PC-9 (cell line): ENCODE results near the gene SYT11. TPM values are rescaled to one million over a fixed set of nuclear protein-coding genes. Genes with fewer than 3 reads are reported as not detected.

Source experiments
- BruUV-seq: library from RNA; stranded (reverse); fragments of 400-500 nt; replicated peaks from 2 replicates; lab custom pipeline; 2021; lab: Mats Ljungman, UMichigan
- CTCF ChIA-PET: fragments of 300-600 bp; sonication (Branson Sonifier 250); formaldehyde crosslinking; loops from one replicate; lab custom pipeline; 2022; ENCODE audit warnings: antibody characterized with exemption; lab: Charles Lee
- POLR2A ChIA-PET: fragments of 300-600 bp; sonication (Branson Sonifier 250); formaldehyde crosslinking; loops from one replicate; lab custom pipeline; 2022; ENCODE audit warnings: antibody characterized with exemption; ENCODE audit not compliant: unreplicated experiment; lab: Charles Lee
- DNase-seq, 2 experiments: peaks; one replicate each; pipeline versions ENCODE4 v3.0.0 to v3.0.0-alpha.2; 2015 to 2022; ENCODE audit warnings: mixed read lengths in 1 of 2
- H2AFZ ChIP-seq: fragments of 200-600 bp; sonication (generic); 2 replicates; pipeline ENCODE4 v1.8.1; 2017; ENCODE audit warnings: antibody characterized with exemption
- H3F3A ChIP-seq: fragments of 200-600 bp; sonication (generic); 2 replicates; pipeline ENCODE4 v1.8.1; 2017; ENCODE audit warnings: antibody characterized with exemption, mild to moderate bottlenecking, low read depth; ENCODE audit not compliant: insufficient read depth
- H3K27ac ChIP-seq: fragments of 200-600 bp; sonication (generic); 2 replicates; pipeline ENCODE4 v1.6.1; 2016; ENCODE audit warnings: mixed run types
- H3K27me3 ChIP-seq: fragments of 200-600 bp; sonication (generic); 2 replicates; pipeline ENCODE4 v1.6.1; 2016; ENCODE audit warnings: low read depth, mixed run types; ENCODE audit not compliant: insufficient read depth
- H3K36me3 ChIP-seq: fragments of 200-600 bp; sonication (generic); 2 replicates; pipeline ENCODE4 v1.6.1; 2016; ENCODE audit warnings: low read depth, mixed run types
- H3K4me1 ChIP-seq: fragments of 200-600 bp; sonication (generic); replicated peaks from 2 replicates; pipeline ENCODE4 v1.6.1; 2016; ENCODE audit warnings: mixed run types; ENCODE audit not compliant: insufficient read depth
- H3K4me2 ChIP-seq: fragments of 200-600 bp; sonication (generic); 2 replicates; pipeline ENCODE4 v1.6.1; 2017; ENCODE audit warnings: mixed run types
- H3K4me3 ChIP-seq: fragments of 200-600 bp; sonication (generic); 2 replicates; pipeline ENCODE4 v1.6.1; 2016; ENCODE audit warnings: mixed run types
- H3K79me2 ChIP-seq: fragments of 200-600 bp; sonication (generic); 2 replicates; pipeline ENCODE4 v1.6.1; 2017; ENCODE audit warnings: low read depth, mixed run types
- H3K9me2 ChIP-seq: fragments of 200-600 bp; sonication (generic); 2 replicates; pipeline ENCODE4 v1.8.1; 2017; ENCODE audit warnings: mild to moderate bottlenecking; ENCODE audit not compliant: insufficient read depth
- H3K9me3 ChIP-seq: fragments of 200-600 bp; sonication (generic); 2 replicates; pipeline ENCODE4 v1.8.1; 2016; ENCODE audit warnings: low read depth; ENCODE audit not compliant: insufficient read depth
- H4K20me1 ChIP-seq: fragments of 200-600 bp; sonication (generic); 2 replicates; pipeline ENCODE4 v1.8.1; 2017; ENCODE audit not compliant: insufficient read depth
- EZH2 ChIP-seq: fragments of 200-600 bp; sonication (generic); IDR thresholded peaks from 2 replicates; pipeline ENCODE4 v1.8.0; 2017; ENCODE audit warnings: antibody characterized with exemption, low read depth
- intact Hi-C: fragments of 100-400 bp; cut with micrococcal nuclease; formaldehyde crosslinking; loops from one replicate; pipeline ENCODE4 v1.10.0; 2022; ENCODE audit not compliant: unreplicated experiment
- total RNA-seq: library from RNA; stranded (reverse); gene quantifications from 2 replicates; pipeline ENCODE4 v1.2.3, GENCODE V29; 2021
- TF ChIP-seq, protein P1 (sequence below): fragments of 200-600 bp; sonication (generic); conservative IDR thresholded peaks from 2 replicates; pipeline ENCODE4 v1.6.1; 2017; ENCODE audit warnings: mixed run types, antibody characterized with exemption, mild to moderate bottlenecking, moderate library complexity

Gene SYT11
- total RNA-seq, 1 experiment from 2014 or later, result 0.09 TPM

DNA sequence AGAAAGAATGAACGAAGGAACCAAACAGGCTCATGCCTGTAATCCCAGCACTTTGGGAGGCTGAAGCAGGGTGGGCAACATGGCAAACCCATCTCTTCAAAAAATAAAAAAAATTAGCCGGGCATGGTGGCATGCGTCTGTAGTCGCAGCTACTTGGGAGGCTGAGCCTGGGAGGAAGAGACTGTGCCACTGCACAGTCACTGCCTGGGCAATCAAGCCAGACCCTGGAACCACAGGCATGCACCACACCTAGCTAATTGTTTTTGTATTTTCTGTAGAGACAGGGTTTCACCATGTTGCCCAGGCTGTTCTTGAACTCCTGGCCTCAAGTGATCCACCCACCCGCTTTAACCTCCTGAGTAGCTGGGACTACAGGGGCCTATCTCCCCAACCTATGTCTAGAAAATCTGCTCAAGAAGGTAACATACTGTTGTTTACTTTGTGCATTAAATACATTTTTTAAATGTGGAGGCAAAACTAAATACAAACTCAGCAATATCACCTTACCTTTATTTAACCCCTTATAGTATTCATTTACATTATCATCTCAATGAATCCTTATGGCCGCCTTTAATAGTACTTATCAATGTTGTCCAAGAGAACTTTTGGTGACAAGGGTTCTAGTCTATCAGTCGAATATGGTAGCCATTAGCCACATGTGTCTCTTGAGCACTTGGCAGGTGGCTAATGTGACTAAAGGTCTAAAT is 72.1 kb downstream of the SYT11 start:
- BruUV-seq, result no TSS peak
- peaks cover 76% of the 10 kb centered on the region for H3K79me2 ChIP-seq
- peak overlapping the region; percentile 84; the same call in 1 of the 2 replicates for H3K4me3 ChIP-seq
- CTCF ChIA-PET, result interaction anchor here (0.7 to 1.3 kb wide), 3 partner anchors 10 to 1998 kb away, joined by 3 to 16 read pairs (median 6); partner anchors contain the start of genes RXFP4 and UBQLN4
- no peaks in the 10 kb centered on the region for H3K27me3 ChIP-seq
- H3K36me3 ChIP-seq, result peaks cover 58% of the 10 kb centered on the region
- H2AFZ ChIP-seq, result no peak overlapping the region
- no peaks in the 10 kb centered on the region for H3K9me3 ChIP-seq
- peak overlapping the region; percentile 92; the same call in 1 of the 2 replicates for H3K27ac ChIP-seq
- peak overlapping the region; percentile 95 for H3K4me2 ChIP-seq
- intact Hi-C loops, result loop anchor here (5.0 to 10.0 kb wide), 2 partner anchors 71 to 283 kb away; partner anchors contain the start of gene PMF1
- TF ChIP-seq, protein P1, sequence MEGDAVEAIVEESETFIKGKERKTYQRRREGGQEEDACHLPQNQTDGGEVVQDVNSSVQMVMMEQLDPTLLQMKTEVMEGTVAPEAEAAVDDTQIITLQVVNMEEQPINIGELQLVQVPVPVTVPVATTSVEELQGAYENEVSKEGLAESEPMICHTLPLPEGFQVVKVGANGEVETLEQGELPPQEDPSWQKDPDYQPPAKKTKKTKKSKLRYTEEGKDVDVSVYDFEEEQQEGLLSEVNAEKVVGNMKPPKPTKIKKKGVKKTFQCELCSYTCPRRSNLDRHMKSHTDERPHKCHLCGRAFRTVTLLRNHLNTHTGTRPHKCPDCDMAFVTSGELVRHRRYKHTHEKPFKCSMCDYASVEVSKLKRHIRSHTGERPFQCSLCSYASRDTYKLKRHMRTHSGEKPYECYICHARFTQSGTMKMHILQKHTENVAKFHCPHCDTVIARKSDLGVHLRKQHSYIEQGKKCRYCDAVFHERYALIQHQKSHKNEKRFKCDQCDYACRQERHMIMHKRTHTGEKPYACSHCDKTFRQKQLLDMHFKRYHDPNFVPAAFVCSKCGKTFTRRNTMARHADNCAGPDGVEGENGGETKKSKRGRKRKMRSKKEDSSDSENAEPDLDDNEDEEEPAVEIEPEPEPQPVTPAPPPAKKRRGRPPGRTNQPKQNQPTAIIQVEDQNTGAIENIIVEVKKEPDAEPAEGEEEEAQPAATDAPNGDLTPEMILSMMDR, result no peak
- TF ChIP-seq EZH2, result no peak
- peaks cover 51% of the 10 kb centered on the region for H4K20me1 ChIP-seq
- peaks cover 74% of the 10 kb centered on the region for H3F3A ChIP-seq
- peaks cover 42% of the 10 kb centered on the region for H3K4me1 ChIP-seq
- POLR2A ChIA-PET, result interaction anchor here (0.5 to 0.8 kb wide), 7 partner anchors 31 to 938 kb away, joined by 3 to 18 read pairs (median 3); partner anchors contain the start of genes ARHGEF2 and LENEP
- DNase-seq, result peak in 1 of 2 experiments; percentile 54
- no peaks in the 10 kb centered on the region for H3K9me2 ChIP-seq

DNA sequence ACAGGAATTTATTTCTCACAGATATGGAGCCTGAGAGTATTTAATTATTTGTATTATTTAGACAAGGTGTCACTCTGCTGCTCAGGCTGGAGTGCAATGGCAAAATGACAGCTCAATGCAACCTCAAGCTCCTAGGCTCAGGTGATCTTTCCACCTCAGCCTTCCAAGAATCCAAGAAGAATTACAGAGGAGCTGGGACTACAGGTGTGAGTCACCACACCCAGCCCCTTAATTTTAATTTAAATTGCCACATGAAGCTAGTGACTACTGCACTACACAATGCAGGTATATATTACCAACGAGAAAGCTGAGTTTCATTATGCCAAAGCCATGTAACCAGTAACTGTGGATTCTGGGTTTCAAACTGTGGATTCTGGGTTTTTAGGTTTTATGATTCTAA is 72.7 kb downstream of the SYT11 start:
- Histone ChIP-seq H4K20me1 (peaks cover 45% of the 10 kb centered on the region), H3K79me2 (peaks cover 71% of the 10 kb centered on the region), H3K4me3 (peak overlapping the region; percentile 84; the same call in 1 of the 2 replicates), H3K4me1 (peaks cover 42% of the 10 kb centered on the region), H3K4me2 (peak overlapping the region; percentile 95), H3F3A (peaks cover 68% of the 10 kb centered on the region), H3K27ac (peak overlapping the region; percentile 92), H3K9me2 (no peaks in the 10 kb centered on the region), H3K27me3 (no peaks in the 10 kb centered on the region), H3K36me3 (peaks cover 52% of the 10 kb centered on the region), H3K9me3 (no peaks in the 10 kb centered on the region), H2AFZ (no peak overlapping the region)
- DNase-seq, result peak; percentile 37 to 80
- ChIA-PET POLR2A (interaction anchor here (0.5 to 0.8 kb wide), 9 partner anchors 11 to 1845 kb away, joined by 3 to 18 read pairs (median 6); partner anchors contain the start of gene LENEP), CTCF (interaction anchor here (0.6 to 1.3 kb wide), 3 partner anchors 58 to 161 kb away, joined by 4 to 16 read pairs (median 6); partner anchors contain the start of gene UBQLN4)
- intact Hi-C loops, result loop anchor here (5.0 to 10.0 kb wide), 2 partner anchors 70 to 283 kb away; partner anchors contain the start of gene PMF1
- BruUV-seq, result no TSS peak
- TF ChIP-seq, protein P1, result no peak
- TF ChIP-seq EZH2, result no peak

DNA sequence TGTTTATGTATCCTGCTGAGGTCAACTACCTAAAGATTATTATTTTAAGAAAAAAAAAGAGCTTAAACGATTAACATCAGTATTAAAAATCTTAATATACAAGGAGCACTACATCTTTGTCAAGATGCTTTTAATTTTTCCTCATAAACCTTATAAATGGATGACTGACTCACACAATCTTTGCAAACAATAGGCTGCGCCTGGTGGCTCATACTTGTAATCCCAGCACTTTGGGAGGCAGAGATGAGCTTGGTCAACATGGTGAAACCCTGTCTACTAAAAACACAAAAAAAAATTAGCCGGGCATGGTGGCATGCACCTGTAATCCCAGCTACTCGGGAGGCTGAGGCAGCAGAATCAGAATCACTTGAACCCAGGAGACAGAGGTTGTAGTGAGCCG is 73.1 kb downstream of the SYT11 start:
- H3K4me1 ChIP-seq, result peaks cover 42% of the 10 kb centered on the region
- peaks cover 42% of the 10 kb centered on the region for H4K20me1 ChIP-seq
- no TSS peak for BruUV-seq
- H3K9me2 ChIP-seq, result no peaks in the 10 kb centered on the region
- peaks cover 66% of the 10 kb centered on the region for H3K79me2 ChIP-seq
- peak overlapping the region; percentile 84 for H3K4me3 ChIP-seq
- H2AFZ ChIP-seq, result no peak overlapping the region
- H3K27ac ChIP-seq, result peak overlapping the region; percentile 92
- H3K9me3 ChIP-seq, result no peaks in the 10 kb centered on the region
- CTCF ChIA-PET, result interaction anchor here (0.6 to 1.3 kb wide), 3 partner anchors 57 to 161 kb away, joined by 4 to 16 read pairs (median 6); partner anchors contain the start of gene UBQLN4
- peak in 1 of 2 experiments; percentile 55 for DNase-seq
- intact Hi-C loops, result loop anchor here (5.0 to 10.0 kb wide), 2 partner anchors 70 to 282 kb away; partner anchors contain the start of gene PMF1
- H3K36me3 ChIP-seq, result peaks cover 49% of the 10 kb centered on the region
- no peaks in the 10 kb centered on the region for H3K27me3 ChIP-seq
- peak overlapping the region; percentile 95 for H3K4me2 ChIP-seq
- H3F3A ChIP-seq, result peaks cover 66% of the 10 kb centered on the region
- POLR2A ChIA-PET, result interaction anchor here (0.5 to 0.8 kb wide), 6 partner anchors 11 to 1845 kb away, joined by 3 to 18 read pairs (median 6); no protein-coding TSS in a partner anchor
- TF ChIP-seq, protein P1, result no peak
- TF ChIP-seq EZH2, result no peak
